H54 (cell line): ENCODE measurements around the gene THAP4.

ENCODE experiments used
- DNase-seq: peaks from one replicate; pipeline ENCODE4 v3.0.0; 2011; ENCODE audit warnings: low spot score, mixed read lengths; ENCODE audit not compliant: insufficient read length
- FAIRE-seq: peaks from 3 replicates; lab custom pipeline; 2011; peaks lifted over from hg19 to GRCh38; lab: Jason Lieb, UNC
- POLR2A ChIP-seq: IDR thresholded peaks from 2 replicates; pipeline ENCODE4 v1.6.1; 2011; ENCODE audit warnings: low read depth, mild to moderate bottlenecking, low read length

The THAP4 gene

DNA sequence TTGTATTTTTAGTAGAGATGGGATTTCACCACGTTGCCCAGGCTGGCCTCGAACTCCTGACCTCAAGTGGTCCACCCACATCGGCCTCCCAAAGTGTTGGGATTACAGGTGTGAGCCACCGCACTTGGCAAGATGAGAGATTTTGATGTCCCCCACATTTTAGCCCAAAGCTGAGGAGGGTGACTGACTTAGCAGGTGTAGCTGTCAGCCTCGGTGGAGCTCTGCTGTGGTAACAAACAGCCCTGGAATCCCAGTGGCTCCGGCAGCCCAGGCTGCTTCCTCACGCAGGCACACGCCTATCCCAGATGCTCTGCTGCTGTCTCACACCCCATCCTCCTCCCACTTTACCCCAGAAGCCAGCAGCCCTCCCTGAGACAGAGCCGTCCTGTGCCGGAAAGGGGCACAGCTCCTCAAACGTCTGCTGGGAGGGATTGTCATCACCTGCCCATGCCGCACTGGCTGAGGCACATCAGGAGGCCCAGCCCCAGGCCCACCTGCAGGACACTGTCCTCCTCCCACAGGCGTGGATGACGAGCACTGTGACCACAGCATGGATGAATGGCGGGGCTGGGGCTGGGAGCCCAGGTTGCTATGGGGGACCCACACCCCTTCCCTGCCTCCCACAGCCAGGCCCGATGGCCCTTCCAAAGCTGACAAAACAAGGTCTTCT, 89.0 kb downstream of the THAP4 start:
- DNase-seq (no peak), FAIRE-seq (no peak)
- no peak for TF ChIP-seq POLR2A

DNA sequence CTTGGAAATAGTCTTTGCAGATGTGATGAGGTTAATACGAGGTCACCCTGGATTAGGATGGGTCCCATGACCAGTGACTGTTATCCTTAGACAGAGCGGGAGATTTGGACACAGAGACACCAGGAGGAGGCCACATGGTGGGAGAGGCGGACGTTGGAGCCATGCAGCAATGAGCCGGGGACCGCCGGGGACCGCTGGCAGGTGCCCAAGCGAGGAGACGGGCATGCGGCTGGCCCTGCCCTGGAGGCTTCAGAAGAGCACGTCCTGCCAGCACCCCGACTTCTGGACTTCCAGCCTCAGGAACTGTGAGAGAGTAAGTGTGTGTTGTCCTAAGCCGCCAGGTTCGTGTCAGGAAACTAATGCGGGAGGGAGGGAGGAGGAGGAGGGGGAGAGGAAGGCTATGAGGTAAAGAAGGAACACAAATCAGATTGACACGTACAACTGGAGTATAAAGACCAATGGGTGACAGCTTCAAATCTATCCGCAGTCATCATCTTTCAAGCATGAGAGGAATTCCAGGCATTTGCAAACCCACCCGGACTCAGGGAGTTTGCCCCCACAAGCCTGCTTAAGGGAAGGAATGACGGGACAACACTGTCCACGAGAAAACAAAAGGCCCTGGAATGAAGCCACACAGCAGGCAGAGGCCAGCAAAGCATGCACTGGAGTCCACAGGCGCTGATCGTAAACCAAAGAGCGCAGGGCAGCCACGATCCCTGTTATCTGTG, 90.0 kb downstream of the THAP4 start:
- FAIRE-seq (no peak), DNase-seq (peak; percentile 77)
- TF ChIP-seq POLR2A, result peak; percentile 29; the same call in 1 of the 2 replicates

DNA sequence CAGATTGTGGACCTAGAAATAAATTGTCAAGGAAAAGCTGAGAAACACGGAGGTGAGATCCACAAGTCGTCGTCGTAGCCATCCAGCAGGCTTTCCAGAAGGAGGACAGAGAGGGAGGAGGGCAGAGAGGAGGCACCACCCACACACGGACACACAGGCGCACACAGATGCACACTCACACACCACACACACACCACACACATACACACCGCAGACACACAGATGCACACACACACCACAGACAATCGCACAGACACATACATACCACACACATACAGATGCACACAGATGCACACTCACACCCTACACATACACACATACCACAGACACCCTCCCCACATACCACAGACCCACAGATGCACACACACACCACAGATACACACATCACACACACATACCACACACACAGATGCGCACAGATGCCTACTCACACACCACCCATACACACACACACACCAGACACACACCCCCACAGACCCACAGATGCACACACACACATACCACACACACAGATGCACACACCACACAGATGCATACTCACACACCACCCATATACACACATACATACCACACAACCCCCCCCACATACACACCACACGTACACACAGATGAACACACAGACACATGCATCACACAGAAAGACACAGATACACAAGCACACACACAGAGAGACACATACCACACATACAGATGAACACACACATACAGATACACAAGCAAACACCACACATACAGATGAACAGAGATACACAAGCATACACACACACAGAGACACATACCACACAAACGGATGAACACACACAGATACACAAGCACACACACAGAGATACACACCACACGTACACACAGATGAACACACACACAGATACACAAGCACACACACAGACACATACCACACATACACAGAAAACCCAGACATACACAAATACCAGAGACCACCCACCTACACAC, 91.2 kb downstream of the THAP4 start:
- FAIRE-seq (no peak), DNase-seq (no peak)
- TF ChIP-seq POLR2A, result no peak

GRCh38 chr2:241545106-241545505, 91.9 kb downstream of the THAP4 start:
- FAIRE-seq (no peak), DNase-seq (peak; percentile 61)
- no peak for TF ChIP-seq POLR2A

DNA sequence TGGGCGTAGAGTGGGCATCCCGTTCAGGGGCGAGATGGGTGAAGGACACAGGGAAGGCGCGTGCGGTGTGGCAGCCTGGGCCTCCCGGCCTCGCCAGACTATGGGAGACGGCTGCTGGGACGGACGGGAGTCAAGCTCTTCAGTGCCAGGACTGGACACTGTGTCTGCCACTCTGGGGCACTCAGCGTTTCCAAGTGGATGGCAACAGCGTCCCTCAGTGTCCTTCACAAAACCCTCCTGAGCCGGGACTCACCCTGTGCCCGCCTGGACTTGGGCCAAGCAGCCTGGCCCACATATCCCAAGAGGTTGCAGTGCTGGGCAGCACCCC, 94.7 kb downstream of the THAP4 start:
- FAIRE-seq, result no peak

GRCh38 chr2:241541564-241542277, 95.2 kb downstream of the THAP4 start:
- FAIRE-seq, result no peak
- DNase-seq, result no peak
- no peak for TF ChIP-seq POLR2A

More for the DNA sequence above, 94.7 kb downstream of the THAP4 start:
- no peak for DNase-seq
- no peak for TF ChIP-seq POLR2A

DNA sequence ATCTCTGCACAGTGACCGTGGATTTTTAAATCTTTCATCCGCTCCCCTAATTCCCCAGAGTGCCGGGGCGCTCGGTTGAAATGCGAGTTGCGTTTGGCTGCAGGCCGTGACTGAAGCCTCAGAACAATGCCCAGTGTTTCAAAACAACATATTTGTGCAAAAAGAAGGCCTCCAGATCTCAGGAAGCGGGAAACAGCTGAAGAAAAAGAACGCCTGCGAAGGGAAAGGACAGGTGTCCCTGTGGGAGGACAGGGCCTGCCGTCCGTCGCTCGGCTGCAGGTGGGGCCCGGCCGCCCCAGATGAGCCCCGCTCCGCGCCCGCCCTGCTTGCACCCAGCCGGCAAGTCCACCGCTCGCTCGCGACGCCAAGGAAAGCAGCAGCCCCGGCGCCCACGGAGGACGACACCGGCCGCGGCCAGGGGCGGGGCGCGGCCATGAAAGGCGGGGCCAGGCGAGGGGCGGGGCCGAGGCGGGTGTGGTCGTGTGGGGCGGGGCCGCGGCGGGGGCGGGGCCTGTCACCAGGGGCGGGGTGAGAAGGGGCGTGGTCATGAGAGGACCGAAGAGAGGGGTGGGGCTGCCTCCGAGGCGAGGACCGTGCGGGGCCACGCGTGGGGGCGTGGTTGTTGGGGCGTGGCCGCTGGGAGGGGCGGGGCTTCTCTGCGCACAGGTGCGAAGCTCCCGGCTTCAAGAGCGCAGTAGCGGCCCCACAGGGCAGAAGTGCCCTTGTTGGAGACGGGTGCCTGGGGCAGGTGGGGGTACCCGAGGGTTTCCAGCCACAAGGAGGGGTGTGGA, 96.0 kb downstream of the THAP4 start:
- DNase-seq (peak; percentile 62), FAIRE-seq (no peak)
- TF ChIP-seq POLR2A, result peak; percentile 15; the same call in 1 of the 2 replicates

DNA sequence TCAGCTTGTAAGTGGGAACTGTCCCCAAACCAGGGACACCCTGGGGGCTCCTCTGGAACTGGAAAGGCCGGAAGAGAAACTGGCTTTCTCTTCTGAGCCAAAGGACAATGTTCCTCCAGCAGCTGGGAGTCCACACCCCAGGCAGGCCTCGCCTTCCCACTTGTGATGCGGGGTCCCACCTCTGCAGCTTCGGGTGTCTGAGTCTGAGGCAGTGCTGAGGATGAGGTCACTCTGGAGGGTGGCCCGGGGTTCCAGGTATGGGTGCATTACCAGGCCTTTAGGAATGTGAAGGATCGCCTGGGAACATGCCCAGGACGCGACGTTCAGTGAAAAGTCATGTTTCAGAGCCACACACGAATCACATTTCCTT, 96.6 kb downstream of the THAP4 start:
- DNase-seq (no peak), FAIRE-seq (no peak)
- TF ChIP-seq POLR2A, result no peak

- DNase-seq (no peak), FAIRE-seq (no peak)
- no peak for TF ChIP-seq POLR2A
Observed at GRCh38 chr2:241539616-241540374, 97.2 kb downstream of the THAP4 start.

DNA sequence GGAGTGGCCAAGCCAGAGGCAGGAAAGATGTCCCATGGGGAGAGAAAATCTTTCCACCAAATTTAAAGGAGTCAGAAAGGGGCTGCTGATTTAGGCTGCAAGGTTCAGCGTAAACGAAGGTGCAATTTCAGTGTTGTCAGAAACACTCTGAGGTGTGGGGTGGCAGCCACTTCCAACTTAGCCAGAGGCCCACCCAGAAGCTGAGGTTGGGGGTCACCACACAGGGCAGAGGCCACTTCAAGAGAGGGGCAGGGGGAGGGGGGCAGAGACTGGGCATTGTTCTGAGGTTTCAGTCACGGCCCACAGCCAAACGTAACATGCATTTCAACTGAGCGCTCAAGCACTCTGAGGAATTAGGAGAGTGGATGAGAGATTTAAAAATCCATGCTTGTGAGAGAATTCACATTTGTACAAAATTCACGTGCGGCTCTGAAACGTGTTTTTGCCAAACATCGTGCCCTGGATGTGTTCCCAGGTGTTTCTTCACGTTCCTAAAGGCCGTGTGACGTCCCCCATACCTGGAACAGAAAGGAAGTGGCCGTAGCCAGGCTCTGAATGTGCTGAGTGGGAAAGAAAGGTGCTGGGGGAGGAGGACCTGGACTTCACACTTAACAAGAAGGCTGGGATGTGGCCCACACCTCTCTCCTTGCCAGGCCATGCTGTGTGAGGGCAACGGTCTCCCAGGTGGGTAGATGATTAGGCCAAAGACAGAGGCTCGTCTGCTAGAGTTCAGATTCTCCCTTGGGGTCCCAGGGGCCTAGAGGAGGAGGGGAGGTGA, 97.9 kb downstream of the THAP4 start:
- DNase-seq, result no peak
- no peak for FAIRE-seq
- no peak for TF ChIP-seq POLR2A

DNA sequence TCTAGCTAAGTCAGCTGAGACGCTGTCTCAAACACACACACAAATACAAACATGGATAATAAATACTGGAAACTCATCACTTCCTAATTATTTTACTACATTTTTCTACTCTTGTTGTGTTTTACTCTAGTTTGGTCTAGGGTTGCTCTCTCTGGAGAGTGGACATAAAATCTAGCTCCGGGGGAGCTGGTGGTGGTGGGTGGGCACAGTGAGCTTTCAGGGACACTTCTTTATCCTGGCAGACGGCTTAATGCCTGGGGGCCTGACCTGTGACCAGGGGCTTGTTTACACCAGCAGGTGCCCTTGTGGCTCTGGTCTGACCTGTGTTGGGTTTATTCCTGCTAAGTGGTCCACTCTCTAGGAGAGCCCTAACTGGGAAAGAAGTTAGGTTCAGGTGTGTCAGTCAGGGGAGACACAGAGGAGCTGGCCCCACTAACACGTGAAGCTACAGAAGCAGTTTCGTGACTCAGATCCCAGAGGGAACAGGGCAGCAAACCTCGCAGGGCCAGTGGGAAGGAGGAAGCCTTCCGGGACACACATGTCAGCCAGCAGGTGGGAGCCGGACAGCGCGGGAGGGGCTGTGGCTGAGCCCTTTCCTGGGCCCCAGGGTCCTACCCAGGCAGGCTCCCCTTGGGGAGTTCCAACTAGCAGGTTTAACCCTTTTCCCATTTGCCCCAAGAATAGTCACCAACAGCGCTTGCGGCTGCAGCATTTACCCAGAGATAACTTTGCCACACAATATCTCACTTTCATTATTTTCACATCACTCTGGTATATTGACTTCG, 100.9 kb downstream of the THAP4 start:
- TF ChIP-seq POLR2A, result no peak
- FAIRE-seq (no peak), DNase-seq (no peak)
